Mesenchymal stem cell (in vitro differentiated cells and primary cell): Measurements from ENCODE around the gene ATP2C1.
A peak's percentile ranks its signal among the peaks of the same experiment; 100 is the strongest.
"Not testable (repeated sequence)": the region's sequence is repeated elsewhere in the genome, so short reads cannot be mapped to it uniquely, and the experiment has no call there.

Experiments
- DNase-seq: peaks from one replicate; pipeline ENCODE4 v3.0.0-alpha.2; 2013
- H2AFZ ChIP-seq: one replicate; pipeline ENCODE4 v1.6.1; 2013; ENCODE audit warnings: low read depth, mild to moderate bottlenecking, control low read depth, inconsistent platforms, low read length, moderate library complexity
- H2AK5ac ChIP-seq: 2 replicates; pipeline ENCODE4 v1.6.1; 2013; ENCODE audit warnings: low read length, moderate library complexity, mild to moderate bottlenecking, inconsistent platforms; ENCODE audit not compliant: severe bottlenecking
- H2BK120ac ChIP-seq: one replicate; pipeline ENCODE4 v1.6.1; 2013; ENCODE audit warnings: low read depth, mild to moderate bottlenecking, inconsistent platforms, low read length, moderate library complexity
- H2BK12ac ChIP-seq, 2 experiments: one replicate each; pipeline ENCODE4 v1.6.1; 2013; ENCODE audit warnings: inconsistent platforms in 2 of 2, low read length in 2 of 2, mild to moderate bottlenecking in 2 of 2, moderate library complexity in 2 of 2, control low read depth in 1 of 2
- H2BK15ac ChIP-seq: one replicate; pipeline ENCODE4 v1.6.1; 2013; ENCODE audit warnings: mild to moderate bottlenecking, low read depth, inconsistent platforms; ENCODE audit not compliant: poor library complexity, severe bottlenecking
- H2BK5ac ChIP-seq: 2 replicates; pipeline ENCODE4 v1.6.1; 2013; ENCODE audit warnings: low read depth, mild to moderate bottlenecking, low read length, control low read depth, inconsistent platforms; ENCODE audit not compliant: poor library complexity, severe bottlenecking
- H3K14ac ChIP-seq, 2 experiments: one replicate each; pipeline ENCODE4 v1.6.1; 2013; ENCODE audit warnings: inconsistent platforms in 2 of 2, low read length in 2 of 2, control low read depth in 1 of 2, mild to moderate bottlenecking in 1 of 2, moderate library complexity in 1 of 2
- H3K18ac ChIP-seq, 2 experiments: one replicate each; pipeline ENCODE4 v1.6.1; 2013; ENCODE audit warnings: inconsistent platforms in 2 of 2, low read length in 2 of 2, control low read depth in 1 of 2, low read depth in 1 of 2, mild to moderate bottlenecking in 1 of 2
- H3K23ac ChIP-seq, 2 experiments: one replicate each; pipeline ENCODE4 v1.6.1; 2013; ENCODE audit warnings: inconsistent platforms in 2 of 2, low read length in 2 of 2, mild to moderate bottlenecking in 2 of 2, moderate library complexity in 2 of 2, control low read depth in 1 of 2
- H3K27ac ChIP-seq: 2 replicates; pipeline ENCODE4 v1.5.1; 2013; ENCODE audit warnings: mild to moderate bottlenecking, moderate library complexity, low read length, control low read depth, inconsistent platforms; ENCODE audit not compliant: poor library complexity, severe bottlenecking
- H3K27me3 ChIP-seq, 2 experiments: 2 replicates each; pipeline versions ENCODE4 v1.6.1 to v1.7.0; 2013; ENCODE audit warnings: low read length in 2 of 2, mild to moderate bottlenecking in 2 of 2, moderate library complexity in 2 of 2, control low read depth in 1 of 2, inconsistent platforms in 1 of 2; ENCODE audit not compliant: control insufficient read depth in 1 of 2, insufficient read depth in 1 of 2
- H3K36me3 ChIP-seq, 2 experiments: 2 replicates each; pipeline versions ENCODE4 v1.6.1 to v1.7.0; 2013; ENCODE audit warnings: low read length in 2 of 2, control low read depth in 1 of 2, inconsistent platforms in 1 of 2, low read depth in 1 of 2, mild to moderate bottlenecking in 1 of 2; ENCODE audit not compliant: insufficient read depth in 2 of 2, control insufficient read depth in 1 of 2
- H3K4ac ChIP-seq, 2 experiments: one replicate each; pipeline ENCODE4 v1.6.1; 2013; ENCODE audit warnings: inconsistent platforms in 2 of 2, low read length in 2 of 2, mild to moderate bottlenecking in 2 of 2, moderate library complexity in 2 of 2, control low read depth in 1 of 2, low read depth in 1 of 2
- H3K4me1 ChIP-seq: 2 replicates; pipeline ENCODE4 v1.6.1; 2013; ENCODE audit warnings: low read depth, low read length, control low read depth; ENCODE audit not compliant: control insufficient read depth, insufficient read depth
- H3K4me2 ChIP-seq: 2 replicates; pipeline ENCODE4 v1.6.1; 2013; ENCODE audit warnings: low read length, mild to moderate bottlenecking, inconsistent platforms; ENCODE audit not compliant: poor library complexity, severe bottlenecking
- H3K4me3 ChIP-seq, 2 experiments: 2 replicates each; pipeline versions ENCODE4 v1.5.1 to v1.7.0; 2013; ENCODE audit warnings: low read length in 2 of 2, mild to moderate bottlenecking in 2 of 2, control low read depth in 1 of 2, low read depth in 1 of 2; ENCODE audit not compliant: insufficient read depth in 1 of 2
- H3K79me1 ChIP-seq: replicated peaks from 2 replicates; pipeline ENCODE4 v1.6.1; 2013; ENCODE audit warnings: mild to moderate bottlenecking, control low read depth, low read length, inconsistent platforms; ENCODE audit not compliant: poor library complexity, severe bottlenecking
- H3K9ac ChIP-seq: 2 replicates; pipeline ENCODE4 v1.7.0; 2013; ENCODE audit warnings: mild to moderate bottlenecking, low read length, moderate library complexity
- H3K9me3 ChIP-seq: 2 replicates; pipeline ENCODE4 v1.7.0; 2013; ENCODE audit warnings: mild to moderate bottlenecking, low read length; ENCODE audit not compliant: control insufficient read depth
- H4K8ac ChIP-seq: one replicate; pipeline ENCODE4 v1.6.1; 2013; ENCODE audit warnings: inconsistent platforms, mild to moderate bottlenecking, low read length, moderate library complexity
- H4K91ac ChIP-seq: one replicate; pipeline ENCODE4 v1.6.1; 2013; ENCODE audit warnings: mild to moderate bottlenecking, low read length, inconsistent platforms
- WGBS: methylation state at CpG from one replicate; pipeline ENCODE4 v1.1.7; 2013; ENCODE audit warnings: mixed read lengths; 5-methylcytosine and 5-hydroxymethylcytosine counted together

The ATP2C1 gene

GRCh38 chr3:130968221-130968620, 74.3 kb downstream of the ATP2C1 start:
- Histone ChIP-seq H3K27ac (no peak overlapping the region), H2BK15ac (no peak overlapping the region), H2AFZ (no peak overlapping the region), H3K23ac (no peak overlapping the region), H3K9ac (no peak overlapping the region), H3K27me3 (no peaks in the 10 kb centered on the region), H4K8ac (no peak overlapping the region), H3K4ac (no peak overlapping the region), H3K4me3 (no peak overlapping the region), H2BK12ac (no peak overlapping the region), H2BK5ac (no peak overlapping the region), H4K91ac (no peak overlapping the region), H3K4me2 (no peak overlapping the region), H3K14ac (no peak overlapping the region), H3K18ac (no peak overlapping the region), H3K79me1 (peaks cover 2% of the 10 kb centered on the region), H2BK120ac (no peak overlapping the region), H3K4me1 (no peaks in the 10 kb centered on the region), H3K9me3 (no peaks in the 10 kb centered on the region), H2AK5ac (no peak overlapping the region), H3K36me3 (peaks cover 11 to 67% of the 10 kb centered on the region in 2 experiments)
- WGBS = 92% methylated on average over 2 of the region's 3 CpGs
- DNase-seq = peak; percentile 21

GRCh38 chr3:130969621-130970020, 75.7 kb downstream of the ATP2C1 start:
- H4K91ac ChIP-seq = no peak overlapping the region
- H4K8ac ChIP-seq = no peak overlapping the region
- no peak overlapping the region for H2BK12ac ChIP-seq
- H3K14ac ChIP-seq = no peak overlapping the region
- no peak overlapping the region for H3K4me2 ChIP-seq
- H2BK120ac ChIP-seq = no peak overlapping the region
- H3K9me3 ChIP-seq = no peaks in the 10 kb centered on the region
- no peak overlapping the region for H3K27ac ChIP-seq
- no peak overlapping the region for H3K4ac ChIP-seq
- WGBS = no CpG with 5 or more reads among the region's 2 CpGs
- H2BK5ac ChIP-seq = no peak overlapping the region
- no peak for DNase-seq
- H2AFZ ChIP-seq = no peak overlapping the region
- peaks cover 11 to 70% of the 10 kb centered on the region in 2 experiments for H3K36me3 ChIP-seq
- no peak overlapping the region for H3K23ac ChIP-seq
- H3K79me1 ChIP-seq = peaks cover 4% of the 10 kb centered on the region
- H2BK15ac ChIP-seq = no peak overlapping the region
- no peak overlapping the region for H2AK5ac ChIP-seq
- no peak overlapping the region for H3K18ac ChIP-seq
- no peak overlapping the region for H3K9ac ChIP-seq
- H3K27me3 ChIP-seq = no peaks in the 10 kb centered on the region
- no peak overlapping the region for H3K4me3 ChIP-seq
- no peaks in the 10 kb centered on the region for H3K4me1 ChIP-seq

- Histone ChIP-seq H2BK120ac (no peak overlapping the region), H3K79me1 (peaks cover 4% of the 10 kb centered on the region), H3K23ac (no peak overlapping the region), H4K8ac (no peak overlapping the region), H3K4me2 (no peak overlapping the region), H3K4ac (no peak overlapping the region), H3K14ac (no peak overlapping the region), H3K27me3 (no peaks in the 10 kb centered on the region), H4K91ac (no peak overlapping the region), H2BK15ac (no peak overlapping the region), H2BK12ac (no peak overlapping the region), H3K27ac (no peak overlapping the region), H3K36me3 (peaks cover 12 to 70% of the 10 kb centered on the region in 2 experiments), H3K9me3 (no peaks in the 10 kb centered on the region), H3K4me3 (no peak overlapping the region), H3K4me1 (no peaks in the 10 kb centered on the region), H2BK5ac (no peak overlapping the region), H3K9ac (no peak overlapping the region), H2AFZ (no peak overlapping the region), H2AK5ac (no peak overlapping the region), H3K18ac (no peak overlapping the region)
- DNase-seq = peak; percentile 22
Observed at GRCh38 chr3:130971208-130971607, 77.3 kb downstream of the ATP2C1 start.

GRCh38 chr3:130972592-130972991, 78.7 kb downstream of the ATP2C1 start:
- H2AK5ac ChIP-seq, H3K79me1 ChIP-seq, H3K4me1 ChIP-seq, H2AFZ ChIP-seq, H3K9me3 ChIP-seq, H3K18ac ChIP-seq, H2BK5ac ChIP-seq, H3K14ac ChIP-seq, H3K4me2 ChIP-seq, H4K91ac ChIP-seq, H4K8ac ChIP-seq, H3K23ac ChIP-seq, H3K27ac ChIP-seq, H3K4ac ChIP-seq, H2BK120ac ChIP-seq, H3K9ac ChIP-seq, DNase-seq, H2BK12ac ChIP-seq, H2BK15ac ChIP-seq, H3K27me3 ChIP-seq, H3K4me3 ChIP-seq: not testable (repeated sequence)
- no CpG with 5 or more reads among the region's 2 CpGs for WGBS
- peaks cover 17 to 64% of the 10 kb centered on the region in 2 experiments for H3K36me3 ChIP-seq
